ENCODE results near the gene NTN4. TPM values are rescaled to one million over a fixed set of nuclear protein-coding genes. Genes with fewer than 3 reads are reported as not detected.

The NTN4 gene
- polyA plus RNA-seq, 1 of the 3 experiments (the other 2 are of a cell fraction) = 0.08 TPM

DNA sequence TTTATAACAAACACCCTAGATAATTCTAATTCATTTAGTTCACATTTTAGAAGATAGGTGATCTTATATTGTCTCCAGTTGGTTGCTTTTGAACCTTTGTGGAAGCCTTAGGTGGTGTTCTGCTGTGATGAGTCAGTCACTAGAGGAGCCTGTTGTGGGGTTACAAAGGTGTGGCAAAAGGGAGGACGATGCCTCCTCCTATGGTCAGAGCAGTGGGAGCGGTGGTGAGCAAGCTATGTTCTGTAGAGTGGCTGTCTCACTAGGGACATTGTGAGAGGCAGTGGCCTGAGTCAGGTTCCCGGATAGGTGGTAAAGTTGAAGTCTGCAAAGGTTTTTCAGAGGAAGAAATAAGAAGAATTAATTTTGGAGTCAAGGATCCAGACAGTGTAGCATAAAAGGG, 167.7 kb downstream of the NTN4 start:
- Histone ChIP-seq H3K4me1 (ENCODE audit: control insufficient read depth in 1 of 2, insufficient read depth in 2 of 2, low read depth in 1 of 2, low read length in 1 of 2) (no peaks in the 10 kb centered on the region), H3F3A (replicated peaks; ENCODE audit: insufficient read depth) (no peaks in the 10 kb centered on the region), H3K9me2 (no peaks in the 10 kb centered on the region), H4K20me1 (ENCODE audit: insufficient read depth) (no peaks in the 10 kb centered on the region), H3K4me2 (no peak overlapping the region), H3K79me2 (ENCODE audit: insufficient read depth) (no peaks in the 10 kb centered on the region), H3K27ac (ENCODE audit: low read depth in 2 of 2, low read length in 1 of 2) (no peak overlapping the region), H3K9ac (no peak overlapping the region), H3K36me3 (replicated peaks in 1 of 2; ENCODE audit: control insufficient read depth in 1 of 2, insufficient read depth in 2 of 2, low read length in 1 of 2) (no peaks in the 10 kb centered on the region), H2AFZ (ENCODE audit: low read depth) (no peak overlapping the region), H3K9me3 (no peaks in the 10 kb centered on the region), H3K4me3 (ENCODE audit: low read depth in 2 of 2, low read length in 1 of 2) (no peak overlapping the region), H3K27me3 (ENCODE audit: insufficient read depth) (no peaks in the 10 kb centered on the region)
- ChIA-PET POLR2A (no interaction called here), CTCF (interaction anchor here (0.8 to 3.3 kb wide), 12 partner anchors 9 to 193 kb away, joined by 3 to 15 read pairs (median 4); no protein-coding TSS in a partner anchor)
- WGBS (ENCODE audit: low lambda C conversion rate) = 69% methylated on average over 3 of the region's 3 CpGs
- DNase-seq = no peak
- no peak for TF ChIP-seq POLR2AphosphoS5 (IDR thresholded peaks at IDR 0.05; ENCODE audit: low read depth, low read length)
- TF ChIP-seq RXRA (IDR thresholded peaks at IDR 0.05; ENCODE audit: borderline replicate concordance, low read depth) = no peak
- no peak for TF ChIP-seq ZBTB33 (IDR thresholded peaks at IDR 0.05; ENCODE audit: borderline replicate concordance, low read depth)
- TF ChIP-seq EP300 (IDR thresholded peaks at IDR 0.05; ENCODE audit: borderline replicate concordance in 1 of 2, low read depth in 1 of 2, low read length in 1 of 2) = no peak
- TF ChIP-seq TCF12 (IDR thresholded peaks at IDR 0.05) = no peak
- no peak for TF ChIP-seq FOSL2 (IDR thresholded peaks at IDR 0.05; ENCODE audit: borderline replicate concordance, low read depth)
- TF ChIP-seq TEAD4 (IDR thresholded peaks at IDR 0.05; ENCODE audit: borderline replicate concordance, insufficient read depth) = no peak

- ChIA-PET POLR2A (no interaction called here), CTCF (interaction anchor here (2.3 kb wide), 1 partner anchor 11 kb away, joined by 8 read pairs; no protein-coding TSS in a partner anchor)
- Histone ChIP-seq H3K27me3 (ENCODE audit: insufficient read depth) (no peaks in the 10 kb centered on the region), H3K4me3 (ENCODE audit: low read depth in 2 of 2, low read length in 1 of 2) (no peak overlapping the region), H2AFZ (ENCODE audit: low read depth) (no peak overlapping the region), H3K9ac (no peak overlapping the region), H4K20me1 (ENCODE audit: insufficient read depth) (no peaks in the 10 kb centered on the region), H3K36me3 (replicated peaks in 1 of 2; ENCODE audit: control insufficient read depth in 1 of 2, insufficient read depth in 2 of 2, low read length in 1 of 2) (no peaks in the 10 kb centered on the region), H3F3A (replicated peaks; ENCODE audit: insufficient read depth) (no peaks in the 10 kb centered on the region), H3K4me1 (ENCODE audit: control insufficient read depth in 1 of 2, insufficient read depth in 2 of 2, low read depth in 1 of 2, low read length in 1 of 2) (no peaks in the 10 kb centered on the region), H3K9me3 (no peaks in the 10 kb centered on the region), H3K4me2 (no peak overlapping the region), H3K9me2 (no peaks in the 10 kb centered on the region), H3K79me2 (ENCODE audit: insufficient read depth) (no peaks in the 10 kb centered on the region), H3K27ac (ENCODE audit: low read depth in 2 of 2, low read length in 1 of 2) (no peak overlapping the region)
- TF ChIP-seq TCF12 (IDR thresholded peaks at IDR 0.05) (no peak), TAF1 (IDR thresholded peaks at IDR 0.05; ENCODE audit: borderline replicate concordance, low read depth, low read length) (no peak), PBX3 (IDR thresholded peaks at IDR 0.05) (no peak), CTCF (IDR thresholded peaks at IDR 0.05) (no peak), EP300 (IDR thresholded peaks at IDR 0.05; ENCODE audit: borderline replicate concordance in 1 of 2, low read depth in 1 of 2, low read length in 1 of 2) (no peak), NRF1 (IDR thresholded peaks at IDR 0.05; ENCODE audit: low read depth, low read length) (no peak), MXI1 (IDR thresholded peaks at IDR 0.05; ENCODE audit: low read depth, low read length) (no peak)
- TF ChIP-seq, protein P1, sequence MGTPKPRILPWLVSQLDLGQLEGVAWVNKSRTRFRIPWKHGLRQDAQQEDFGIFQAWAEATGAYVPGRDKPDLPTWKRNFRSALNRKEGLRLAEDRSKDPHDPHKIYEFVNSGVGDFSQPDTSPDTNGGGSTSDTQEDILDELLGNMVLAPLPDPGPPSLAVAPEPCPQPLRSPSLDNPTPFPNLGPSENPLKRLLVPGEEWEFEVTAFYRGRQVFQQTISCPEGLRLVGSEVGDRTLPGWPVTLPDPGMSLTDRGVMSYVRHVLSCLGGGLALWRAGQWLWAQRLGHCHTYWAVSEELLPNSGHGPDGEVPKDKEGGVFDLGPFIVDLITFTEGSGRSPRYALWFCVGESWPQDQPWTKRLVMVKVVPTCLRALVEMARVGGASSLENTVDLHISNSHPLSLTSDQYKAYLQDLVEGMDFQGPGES (IDR thresholded peaks at IDR 0.05; ENCODE audit: low read depth, low read length) = no peak
- TF ChIP-seq, protein P2, sequence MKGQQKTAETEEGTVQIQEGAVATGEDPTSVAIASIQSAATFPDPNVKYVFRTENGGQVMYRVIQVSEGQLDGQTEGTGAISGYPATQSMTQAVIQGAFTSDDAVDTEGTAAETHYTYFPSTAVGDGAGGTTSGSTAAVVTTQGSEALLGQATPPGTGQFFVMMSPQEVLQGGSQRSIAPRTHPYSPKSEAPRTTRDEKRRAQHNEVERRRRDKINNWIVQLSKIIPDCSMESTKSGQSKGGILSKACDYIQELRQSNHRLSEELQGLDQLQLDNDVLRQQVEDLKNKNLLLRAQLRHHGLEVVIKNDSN (IDR thresholded peaks at IDR 0.05; ENCODE audit: borderline replicate concordance, low read depth) = no peak
- 79% methylated on average over 6 of the region's 6 CpGs for WGBS (ENCODE audit: low lambda C conversion rate)
- no peak for DNase-seq
Measured at GRCh38 chr12:95621725-95622124, 168.8 kb downstream of the NTN4 start.
